Measurements from ENCODE around the gene SKAP2. TPM values are rescaled to one million over a fixed set of nuclear protein-coding genes. Genes with fewer than 3 reads are reported as not detected.

SKAP2 gene
- total RNA-seq, 1 donor from 2014 or later, result 11.7 TPM

DNA sequence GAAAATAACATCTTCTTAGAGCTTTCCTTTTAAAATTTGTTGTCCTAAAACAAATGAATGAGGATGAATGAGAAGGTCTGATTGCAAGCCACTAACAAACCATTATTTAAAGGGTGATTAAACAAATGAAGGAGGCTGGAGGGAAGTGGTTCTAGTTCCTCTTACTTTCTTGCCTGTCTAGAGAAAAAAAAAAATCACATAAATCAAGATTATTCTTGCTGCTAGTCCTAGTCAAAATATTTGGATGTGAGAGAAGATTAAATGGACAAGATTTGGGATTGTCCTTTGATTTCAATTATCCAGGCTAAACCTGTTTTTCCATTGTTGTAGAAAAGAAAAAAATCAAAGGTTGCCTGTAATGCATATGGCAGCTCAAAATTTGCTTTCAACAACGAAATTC lies 3.3 kb downstream of the SKAP2 start:
- TF ChIP-seq CTCF (IDR thresholded peaks at IDR 0.05), result no peak
- Mint-ChIP-seq H3K4me3 (ENCODE audit: unreplicated experiment) (no peak overlapping the region), H3K27ac (ENCODE audit: unreplicated experiment) (no peak overlapping the region), H3K36me3 (ENCODE audit: unreplicated experiment) (no peaks in the 10 kb centered on the region), H3K9me3 (ENCODE audit: unreplicated experiment) (no peaks in the 10 kb centered on the region), H3K4me1 (ENCODE audit: unreplicated experiment) (peaks cover 17% of the 10 kb centered on the region), H3K27me3 (ENCODE audit: unreplicated experiment) (peaks cover 75% of the 10 kb centered on the region)
- DNase-seq (ENCODE audit: extremely low spot score, unreplicated experiment), result no peak

DNA sequence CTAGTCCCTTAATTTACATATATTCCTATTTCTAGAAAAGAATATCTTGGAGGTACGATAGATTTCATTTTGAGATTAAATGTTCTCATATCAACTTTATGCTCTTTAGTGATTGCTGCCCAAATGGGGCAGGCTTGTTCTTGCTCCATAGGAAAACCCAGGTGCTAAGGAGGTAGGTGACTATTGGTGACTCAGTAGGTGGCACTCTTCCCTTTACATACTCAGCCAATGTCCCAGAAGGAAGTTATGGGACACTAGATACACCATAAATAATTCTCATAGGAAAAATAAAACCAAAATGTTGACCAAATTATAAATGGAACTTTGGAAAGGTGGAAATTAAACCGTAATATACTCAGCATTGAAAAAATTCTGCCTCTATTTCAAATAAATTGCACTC lies 4.0 kb downstream of the SKAP2 start:
- Mint-ChIP-seq H3K36me3 (ENCODE audit: unreplicated experiment) (no peaks in the 10 kb centered on the region), H3K27ac (ENCODE audit: unreplicated experiment) (no peak overlapping the region), H3K27me3 (ENCODE audit: unreplicated experiment) (peaks cover 80% of the 10 kb centered on the region), H3K4me1 (ENCODE audit: unreplicated experiment) (peaks cover 17% of the 10 kb centered on the region), H3K4me3 (ENCODE audit: unreplicated experiment) (no peak overlapping the region), H3K9me3 (ENCODE audit: unreplicated experiment) (no peaks in the 10 kb centered on the region)
- TF ChIP-seq CTCF (IDR thresholded peaks at IDR 0.05), result no peak
- no peak for DNase-seq (ENCODE audit: extremely low spot score, unreplicated experiment)

- no peak for TF ChIP-seq CTCF (IDR thresholded peaks at IDR 0.05)
- H3K4me3 Mint-ChIP-seq (ENCODE audit: unreplicated experiment), result no peak overlapping the region
- peaks cover 85% of the 10 kb centered on the region for H3K27me3 Mint-ChIP-seq (ENCODE audit: unreplicated experiment)
- H3K9me3 Mint-ChIP-seq (ENCODE audit: unreplicated experiment), result no peaks in the 10 kb centered on the region
- H3K27ac Mint-ChIP-seq (ENCODE audit: unreplicated experiment), result no peak overlapping the region
- no peaks in the 10 kb centered on the region for H3K36me3 Mint-ChIP-seq (ENCODE audit: unreplicated experiment)
- H3K4me1 Mint-ChIP-seq (ENCODE audit: unreplicated experiment), result peaks cover 11% of the 10 kb centered on the region
- no peak for DNase-seq (ENCODE audit: extremely low spot score, unreplicated experiment)
Measured at GRCh38 chr7:26859720-26860119, 4.7 kb downstream of the SKAP2 start.

DNA sequence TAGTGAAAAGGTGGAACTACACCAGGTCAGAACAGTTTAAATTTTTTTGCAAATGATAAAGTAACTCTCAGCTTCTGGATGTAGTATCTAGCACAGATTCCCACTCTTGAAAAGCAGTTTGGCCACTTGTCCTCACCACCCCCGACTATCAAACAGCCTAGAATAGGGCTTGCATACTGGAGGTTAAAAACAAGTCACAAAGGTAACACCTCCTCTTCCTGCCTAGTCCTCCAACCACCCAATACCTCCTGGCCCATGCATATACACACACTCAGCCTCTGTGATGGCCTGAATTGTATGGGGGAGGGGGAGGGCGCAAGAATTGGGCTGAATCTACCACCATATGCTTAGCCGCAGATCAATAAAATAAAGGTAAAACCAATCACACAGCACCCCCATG lies 5.7 kb downstream of the SKAP2 start:
- Mint-ChIP-seq H3K4me3 (ENCODE audit: unreplicated experiment) (no peak overlapping the region), H3K4me1 (ENCODE audit: unreplicated experiment) (peaks cover 7% of the 10 kb centered on the region), H3K36me3 (ENCODE audit: unreplicated experiment) (no peaks in the 10 kb centered on the region), H3K27me3 (ENCODE audit: unreplicated experiment) (peaks cover 82% of the 10 kb centered on the region), H3K9me3 (ENCODE audit: unreplicated experiment) (no peaks in the 10 kb centered on the region), H3K27ac (ENCODE audit: unreplicated experiment) (no peak overlapping the region)
- no peak for DNase-seq (ENCODE audit: extremely low spot score, unreplicated experiment)
- no peak for TF ChIP-seq CTCF (IDR thresholded peaks at IDR 0.05)

DNA sequence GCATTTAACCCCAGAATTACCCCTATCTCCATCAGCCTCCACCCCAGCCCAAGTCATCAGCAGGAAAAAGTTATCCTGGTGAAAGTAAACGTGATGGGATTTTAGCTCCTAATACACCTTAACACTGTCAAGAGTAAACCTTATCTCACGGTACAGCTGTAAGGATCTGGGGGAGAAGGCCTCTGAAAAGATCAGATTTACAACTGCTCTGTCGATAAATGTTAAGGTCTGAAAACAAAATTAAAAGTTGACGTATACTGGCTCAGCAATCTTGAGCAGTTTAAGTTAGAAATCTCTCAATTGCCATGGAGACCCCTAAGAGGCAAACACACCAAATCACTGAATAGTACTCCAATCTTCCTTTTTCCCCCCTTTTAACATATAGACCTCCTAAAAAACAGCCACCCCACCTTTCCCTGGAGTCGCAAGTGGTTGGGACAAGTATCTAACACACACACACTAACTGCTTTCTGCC lies 6.1 kb downstream of the SKAP2 start:
- Mint-ChIP-seq H3K36me3 (ENCODE audit: unreplicated experiment) (no peaks in the 10 kb centered on the region), H3K27me3 (ENCODE audit: unreplicated experiment) (peaks cover 77% of the 10 kb centered on the region), H3K27ac (ENCODE audit: unreplicated experiment) (no peak overlapping the region), H3K9me3 (ENCODE audit: unreplicated experiment) (no peaks in the 10 kb centered on the region), H3K4me1 (ENCODE audit: unreplicated experiment) (peaks cover 4% of the 10 kb centered on the region), H3K4me3 (ENCODE audit: unreplicated experiment) (no peak overlapping the region)
- TF ChIP-seq CTCF (IDR thresholded peaks at IDR 0.05), result no peak
- DNase-seq (ENCODE audit: extremely low spot score, unreplicated experiment), result no peak

Measured in osteocyte (in vitro differentiated cells).